Parathyroid adenoma (tissue), 2 donors: ENCODE measurements around the gene RBM41.

Source experiments
- H2AFZ ChIP-seq: fragments of 300-600 bp; sonication (generic); one replicate; pipeline ENCODE4 v1.7.0; 2017; ENCODE audit warnings: antibody characterized with exemption, mild to moderate bottlenecking
- H3K27ac ChIP-seq: fragments of 300-600 bp; sonication (generic); one replicate; pipeline ENCODE4 v1.7.0; 2017
- H3K27me3 ChIP-seq: fragments of 300-600 bp; sonication (generic); one replicate; pipeline ENCODE4 v1.7.0; 2017; ENCODE audit warnings: low read length; ENCODE audit not compliant: control insufficient read depth, insufficient read depth
- H3K36me3 ChIP-seq: fragments of 300-600 bp; sonication (generic); one replicate; pipeline ENCODE4 v1.7.0; 2017; ENCODE audit warnings: low read length; ENCODE audit not compliant: control insufficient read depth, insufficient read depth
- H3K4me1 ChIP-seq: fragments of 300-600 bp; sonication (generic); one replicate; pipeline ENCODE4 v1.7.0; 2017; ENCODE audit warnings: control low read depth
- H3K4me2 ChIP-seq: fragments of 300-600 bp; sonication (generic); one replicate; pipeline ENCODE4 v1.7.0; 2017; ENCODE audit warnings: low read length
- H3K4me3 ChIP-seq: fragments of 300-600 bp; sonication (generic); one replicate; pipeline ENCODE4 v1.7.0; 2017; ENCODE audit warnings: low read depth, low read length
- H3K79me2 ChIP-seq: fragments of 300-600 bp; sonication (generic); one replicate; pipeline ENCODE4 v1.7.0; 2017; ENCODE audit warnings: control low read depth
- H3K9ac ChIP-seq: fragments of 300-600 bp; sonication (generic); one replicate; pipeline ENCODE4 v1.7.0; 2017; ENCODE audit warnings: mild to moderate bottlenecking
- H3K9me3 ChIP-seq: fragments of 300-600 bp; sonication (generic); one replicate; pipeline ENCODE4 v1.7.0; 2017; ENCODE audit warnings: low read length; ENCODE audit not compliant: control insufficient read depth
- TF ChIP-seq, protein P1 (sequence below): fragments of 300-600 bp; sonication (generic); IDR thresholded peaks from one replicate; pipeline ENCODE4 v1.7.0; 2017; ENCODE audit warnings: antibody characterized with exemption, mild to moderate bottlenecking
- donor health status: primary hyperparathyroidism.

The RBM41 gene

DNA sequence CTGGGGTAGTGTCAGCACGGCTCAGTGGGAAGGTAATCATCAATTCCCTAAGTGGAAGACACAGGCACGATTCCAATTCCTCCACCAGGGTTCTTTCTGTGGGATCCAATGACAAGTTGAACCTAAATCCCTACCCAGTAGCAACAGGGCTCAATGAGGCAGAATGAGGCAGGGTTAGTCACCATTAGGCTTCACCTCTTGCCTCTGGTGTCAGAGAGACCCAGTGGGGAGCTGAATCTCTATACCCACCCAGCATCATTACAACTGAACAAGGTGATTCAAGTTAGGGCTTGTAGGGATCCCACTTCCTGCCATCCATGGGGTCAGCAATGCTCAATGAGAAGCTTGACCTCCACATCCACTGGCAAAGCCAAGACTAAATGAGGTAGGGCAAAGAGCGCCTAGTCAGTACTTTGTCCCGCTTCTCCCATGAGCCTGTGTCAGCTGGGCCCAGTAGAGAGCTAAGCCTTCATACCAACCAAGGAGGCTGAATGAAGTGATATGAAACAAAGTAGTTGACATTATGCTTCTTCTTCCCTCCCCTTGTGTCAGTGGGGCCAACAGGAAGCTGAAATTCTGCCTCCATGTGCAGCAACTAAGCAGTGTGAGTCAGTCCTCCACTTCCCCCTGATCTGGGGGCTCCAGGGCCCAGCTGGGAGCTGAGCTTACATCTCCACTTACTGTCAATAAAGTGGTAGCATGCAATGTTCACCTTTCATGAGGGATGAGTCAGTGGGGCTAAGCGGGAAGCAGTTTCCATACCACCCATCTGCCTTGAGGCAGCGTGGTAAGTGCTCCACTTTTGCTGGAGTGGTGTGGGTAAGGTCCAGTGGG is 36.4 kb upstream of the RBM41 start:
- Histone ChIP-seq H3K27ac (no peak overlapping the region), H3K27me3 (no peaks in the 10 kb centered on the region), H3K4me2 (no peak overlapping the region), H3K79me2 (no peaks in the 10 kb centered on the region), H3K36me3 (no peaks in the 10 kb centered on the region), H3K9me3 (no peaks in the 10 kb centered on the region), H3K4me3 (peak overlapping the region; percentile 22), H2AFZ (peak overlapping the region; percentile 50), H3K4me1 (no peaks in the 10 kb centered on the region), H3K9ac (no peak overlapping the region)
- TF ChIP-seq, protein P1, sequence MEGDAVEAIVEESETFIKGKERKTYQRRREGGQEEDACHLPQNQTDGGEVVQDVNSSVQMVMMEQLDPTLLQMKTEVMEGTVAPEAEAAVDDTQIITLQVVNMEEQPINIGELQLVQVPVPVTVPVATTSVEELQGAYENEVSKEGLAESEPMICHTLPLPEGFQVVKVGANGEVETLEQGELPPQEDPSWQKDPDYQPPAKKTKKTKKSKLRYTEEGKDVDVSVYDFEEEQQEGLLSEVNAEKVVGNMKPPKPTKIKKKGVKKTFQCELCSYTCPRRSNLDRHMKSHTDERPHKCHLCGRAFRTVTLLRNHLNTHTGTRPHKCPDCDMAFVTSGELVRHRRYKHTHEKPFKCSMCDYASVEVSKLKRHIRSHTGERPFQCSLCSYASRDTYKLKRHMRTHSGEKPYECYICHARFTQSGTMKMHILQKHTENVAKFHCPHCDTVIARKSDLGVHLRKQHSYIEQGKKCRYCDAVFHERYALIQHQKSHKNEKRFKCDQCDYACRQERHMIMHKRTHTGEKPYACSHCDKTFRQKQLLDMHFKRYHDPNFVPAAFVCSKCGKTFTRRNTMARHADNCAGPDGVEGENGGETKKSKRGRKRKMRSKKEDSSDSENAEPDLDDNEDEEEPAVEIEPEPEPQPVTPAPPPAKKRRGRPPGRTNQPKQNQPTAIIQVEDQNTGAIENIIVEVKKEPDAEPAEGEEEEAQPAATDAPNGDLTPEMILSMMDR = no peak

DNA sequence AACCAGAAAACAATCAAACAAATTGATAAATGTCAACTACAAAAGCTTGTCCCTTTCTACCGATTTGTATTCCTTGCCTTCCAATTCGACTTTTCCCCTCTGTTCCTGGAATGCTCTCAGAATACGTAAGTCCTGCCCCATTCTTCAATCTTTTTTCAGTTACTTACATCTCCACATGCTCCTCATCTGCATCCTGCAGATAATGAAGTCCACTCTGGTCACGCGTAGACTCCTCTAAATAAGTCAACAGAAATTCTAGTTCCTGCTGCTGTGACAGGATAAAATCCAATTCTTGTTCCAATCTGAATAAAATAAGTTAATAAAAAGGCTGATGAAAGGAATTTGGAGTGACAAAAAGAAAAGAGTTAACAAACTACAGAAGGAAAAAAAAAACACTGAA is 34.4 kb upstream of the RBM41 start:
- no peak overlapping the region for H3K4me3 ChIP-seq
- H2AFZ ChIP-seq = no peak overlapping the region
- H3K4me2 ChIP-seq = no peak overlapping the region
- H3K27me3 ChIP-seq = no peaks in the 10 kb centered on the region
- H3K4me1 ChIP-seq = no peaks in the 10 kb centered on the region
- H3K79me2 ChIP-seq = no peaks in the 10 kb centered on the region
- no peak overlapping the region for H3K9ac ChIP-seq
- H3K27ac ChIP-seq = no peak overlapping the region
- H3K9me3 ChIP-seq = no peaks in the 10 kb centered on the region
- no peaks in the 10 kb centered on the region for H3K36me3 ChIP-seq
- TF ChIP-seq, protein P1 = no peak

DNA sequence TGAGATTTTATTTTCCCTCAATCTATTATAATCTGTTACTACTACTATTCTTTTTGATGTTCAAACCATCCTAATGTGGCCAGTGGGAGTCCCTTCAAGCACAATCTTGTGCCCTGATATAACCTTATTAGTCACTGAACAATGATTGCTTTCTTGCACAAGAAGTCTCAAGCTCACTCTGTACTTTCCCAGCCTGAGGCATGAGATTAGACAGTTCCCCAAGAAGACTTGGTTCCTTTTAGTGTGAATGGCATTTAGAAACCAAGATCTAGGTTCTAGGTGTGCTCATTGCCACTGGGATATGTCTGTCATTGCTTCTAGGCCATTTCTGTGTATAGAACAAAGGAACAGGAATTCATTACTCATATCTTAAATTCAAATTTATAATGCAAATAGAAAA is 28.0 kb upstream of the RBM41 start:
- Histone ChIP-seq H3K27ac (no peak overlapping the region), H3K9me3 (no peaks in the 10 kb centered on the region), H3K36me3 (no peaks in the 10 kb centered on the region), H3K4me1 (no peaks in the 10 kb centered on the region), H3K79me2 (no peaks in the 10 kb centered on the region), H2AFZ (no peak overlapping the region), H3K27me3 (no peaks in the 10 kb centered on the region), H3K4me3 (no peak overlapping the region), H3K9ac (no peak overlapping the region), H3K4me2 (no peak overlapping the region)
- TF ChIP-seq, protein P1 = no peak

DNA sequence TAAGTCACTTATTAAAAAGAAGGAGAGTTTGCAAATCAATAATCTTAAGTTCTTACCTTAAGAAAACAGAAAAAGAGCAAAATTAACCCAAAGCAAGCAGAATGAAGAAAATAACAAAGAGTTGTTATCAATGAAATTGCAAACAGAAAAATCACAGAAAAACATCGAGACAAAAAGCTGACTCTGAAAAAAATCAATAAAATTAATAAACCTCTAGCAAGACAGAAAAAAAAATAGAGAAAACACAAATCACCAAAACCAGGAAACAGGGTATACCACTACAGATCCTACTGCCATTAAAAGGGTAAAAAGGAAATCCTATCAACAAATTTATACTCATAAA is 17.3 kb upstream of the RBM41 start:
- Histone ChIP-seq H3K79me2 (no peaks in the 10 kb centered on the region), H3K36me3 (no peaks in the 10 kb centered on the region), H3K9ac (no peak overlapping the region), H3K4me1 (no peaks in the 10 kb centered on the region), H3K4me2 (no peak overlapping the region), H3K27ac (no peak overlapping the region), H3K9me3 (no peaks in the 10 kb centered on the region), H2AFZ (no peak overlapping the region), H3K27me3 (no peaks in the 10 kb centered on the region), H3K4me3 (no peak overlapping the region)
- TF ChIP-seq, protein P1 = no peak
